ENCODE results near the gene DIAPH2. TPM values are rescaled to one million over a fixed set of nuclear protein-coding genes. Genes with fewer than 3 reads are reported as not detected.

Gene DIAPH2
- total and polyA plus RNA-seq, 2 of the 13 experiments (the other 11 are each of a cell fraction or from before 2014, with no cell fraction given) = 2.1 to 8.5 TPM

DNA sequence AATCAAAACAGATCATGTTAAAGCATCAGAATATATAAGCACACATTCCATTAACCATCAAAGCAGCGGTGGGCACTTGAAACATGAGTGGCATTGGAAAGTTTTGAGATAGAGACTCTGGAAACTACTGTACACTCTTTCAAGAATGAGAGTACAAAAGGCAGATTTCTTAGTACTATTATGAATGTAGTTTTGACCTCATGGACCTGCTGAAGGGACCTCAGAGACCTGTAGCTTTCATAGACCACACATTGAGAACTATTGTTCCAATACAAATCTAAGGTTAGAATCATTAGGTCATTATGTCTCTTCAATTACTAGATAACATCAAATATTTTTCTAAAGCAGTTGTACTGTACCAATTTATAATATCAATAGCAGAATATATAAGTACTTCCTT, 482.7 kb downstream of the DIAPH2 start:
- Histone ChIP-seq H3K27me3 (ENCODE audit: control insufficient read depth in 1 of 2, insufficient read depth in 2 of 2, low read length in 2 of 2) (no peaks in the 10 kb centered on the region), H3K4me1 (ENCODE audit: insufficient read depth, low read length) (no peaks in the 10 kb centered on the region), H3K4me2 (ENCODE audit: low read depth, low read length) (no peak overlapping the region), H4K20me1 (ENCODE audit: insufficient read depth, low read length) (no peaks in the 10 kb centered on the region), H3K27ac (ENCODE audit: extremely low read length, insufficient read depth, low read length) (no peak overlapping the region), H3K79me2 (ENCODE audit: insufficient read depth, low read length) (no peaks in the 10 kb centered on the region), H3K9me3 (ENCODE audit: low read length) (no peaks in the 10 kb centered on the region), H3K9ac (ENCODE audit: insufficient read depth, low read depth, low read length) (no peak overlapping the region), H3K4me3 (replicated peaks in 1 of 3; ENCODE audit: insufficient read depth in 1 of 3, low read depth in 2 of 3, low read length in 3 of 3) (no peak overlapping the region), H3K36me3 (replicated peaks in 1 of 2; ENCODE audit: control insufficient read depth in 1 of 2, insufficient read depth in 2 of 2, low read length in 2 of 2) (no peaks in the 10 kb centered on the region), H2AFZ (ENCODE audit: low read length) (no peak overlapping the region)
- CTCF ChIA-PET (ENCODE audit: low intra/inter-chr PET ratio, low total read pairs) = no interaction called here
- no peak for DNase-seq (ENCODE audit: low spot score)
- intact Hi-C loops (cut with micrococcal nuclease; ENCODE audit: unreplicated experiment) = no loop called here
- 100% methylated on average over 1 of the region's 1 CpG for WGBS (ENCODE audit: low lambda C conversion rate)
- TF ChIP-seq REPIN1 (CRISPR knock-in tag; IDR thresholded peaks at IDR 0.05; ENCODE audit: borderline replicate concordance, low read depth) = no peak
- TF ChIP-seq TRIM24 (CRISPR knock-in tag; IDR thresholded peaks at IDR 0.05) = no peak
- no peak for TF ChIP-seq FUBP1 (CRISPR knock-in tag; IDR thresholded peaks at IDR 0.05; ENCODE audit: borderline replicate concordance)
- no peak for TF ChIP-seq PRPF4 (IDR thresholded peaks at IDR 0.05; ENCODE audit: low read depth, low read length, poor library complexity, severe bottlenecking)
- no peak for TF ChIP-seq MEIS2 (CRISPR knock-in tag; IDR thresholded peaks at IDR 0.05)
- TF ChIP-seq RFXAP (CRISPR knock-in tag; IDR thresholded peaks at IDR 0.05; ENCODE audit: borderline replicate concordance) = no peak
- TF ChIP-seq ZKSCAN1 (IDR thresholded peaks at IDR 0.05; ENCODE audit: low read length) = no peak
- TF ChIP-seq SALL1 (CRISPR knock-in tag; IDR thresholded peaks at IDR 0.05) = no peak
- TF ChIP-seq TMF1 (CRISPR knock-in tag; IDR thresholded peaks at IDR 0.05; ENCODE audit: low read depth) = no peak
- no peak for TF ChIP-seq ZFP1 (CRISPR knock-in tag; IDR thresholded peaks at IDR 0.05)
- no peak for TF ChIP-seq ISL2 (CRISPR knock-in tag; IDR thresholded peaks at IDR 0.05)
- no peak for TF ChIP-seq ISX (CRISPR knock-in tag; conservative IDR thresholded peaks at IDR 0.05)
- no peak for TF ChIP-seq NFYC (CRISPR knock-in tag; IDR thresholded peaks at IDR 0.05)
- TF ChIP-seq, protein P1, sequence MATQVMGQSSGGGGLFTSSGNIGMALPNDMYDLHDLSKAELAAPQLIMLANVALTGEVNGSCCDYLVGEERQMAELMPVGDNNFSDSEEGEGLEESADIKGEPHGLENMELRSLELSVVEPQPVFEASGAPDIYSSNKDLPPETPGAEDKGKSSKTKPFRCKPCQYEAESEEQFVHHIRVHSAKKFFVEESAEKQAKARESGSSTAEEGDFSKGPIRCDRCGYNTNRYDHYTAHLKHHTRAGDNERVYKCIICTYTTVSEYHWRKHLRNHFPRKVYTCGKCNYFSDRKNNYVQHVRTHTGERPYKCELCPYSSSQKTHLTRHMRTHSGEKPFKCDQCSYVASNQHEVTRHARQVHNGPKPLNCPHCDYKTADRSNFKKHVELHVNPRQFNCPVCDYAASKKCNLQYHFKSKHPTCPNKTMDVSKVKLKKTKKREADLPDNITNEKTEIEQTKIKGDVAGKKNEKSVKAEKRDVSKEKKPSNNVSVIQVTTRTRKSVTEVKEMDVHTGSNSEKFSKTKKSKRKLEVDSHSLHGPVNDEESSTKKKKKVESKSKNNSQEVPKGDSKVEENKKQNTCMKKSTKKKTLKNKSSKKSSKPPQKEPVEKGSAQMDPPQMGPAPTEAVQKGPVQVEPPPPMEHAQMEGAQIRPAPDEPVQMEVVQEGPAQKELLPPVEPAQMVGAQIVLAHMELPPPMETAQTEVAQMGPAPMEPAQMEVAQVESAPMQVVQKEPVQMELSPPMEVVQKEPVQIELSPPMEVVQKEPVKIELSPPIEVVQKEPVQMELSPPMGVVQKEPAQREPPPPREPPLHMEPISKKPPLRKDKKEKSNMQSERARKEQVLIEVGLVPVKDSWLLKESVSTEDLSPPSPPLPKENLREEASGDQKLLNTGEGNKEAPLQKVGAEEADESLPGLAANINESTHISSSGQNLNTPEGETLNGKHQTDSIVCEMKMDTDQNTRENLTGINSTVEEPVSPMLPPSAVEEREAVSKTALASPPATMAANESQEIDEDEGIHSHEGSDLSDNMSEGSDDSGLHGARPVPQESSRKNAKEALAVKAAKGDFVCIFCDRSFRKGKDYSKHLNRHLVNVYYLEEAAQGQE (IDR thresholded peaks at IDR 0.05; ENCODE audit: borderline replicate concordance in 1 of 2, low read depth in 1 of 2, low read length in 2 of 2) = no peak
- no peak for TF ChIP-seq ZNF619 (CRISPR knock-in tag; IDR thresholded peaks at IDR 0.05)
- no peak for TF ChIP-seq MXD3 (CRISPR knock-in tag; IDR thresholded peaks at IDR 0.05)
- BruUV-seq (replicated peaks) = no TSS peak
- no peak for FAIRE-seq
- no peak for ATAC-seq
- in situ Hi-C loops (cut with HindIII; ENCODE audit: extremely low pct_ligation_motif_present, low pct_unique_long_range_greater_than_20kb) = no loop called here
- POLR2A ChIA-PET = no interaction called here

Measured in HepG2 (cell line).